Caco-2 (cell line): ENCODE data around the gene SEBOX. TPM values are rescaled to one million over a fixed set of nuclear protein-coding genes. Genes with fewer than 3 reads are reported as not detected.

Experiments
- BruUV-seq: library from RNA; stranded (reverse); fragments of 400-500 nt; replicated peaks from 2 replicates; lab custom pipeline; 2021; lab: Mats Ljungman, UMichigan
- CTCF ChIA-PET: fragments of 300-600 bp; sonication (Branson Sonifier 250); formaldehyde crosslinking; loops from one replicate; lab custom pipeline; 2022; ENCODE audit warnings: antibody characterized with exemption; lab: Charles Lee
- POLR2A ChIA-PET: fragments of 300-600 bp; sonication (Branson Sonifier 250); formaldehyde crosslinking; loops from one replicate; lab custom pipeline; 2022; ENCODE audit warnings: antibody characterized with exemption; lab: Charles Lee
- DNase-seq, 2 experiments: peaks; one replicate each; pipeline versions ENCODE4 v3.0.0 to v3.0.0-alpha.2; 2020 to 2022
- H3K27me3 ChIP-seq: replicated peaks from 2 replicates; pipeline ENCODE4 v1.6.0; 2011; ENCODE audit warnings: low read length; ENCODE audit not compliant: control insufficient read depth, insufficient read depth
- H3K36me3 ChIP-seq: 2 replicates; pipeline ENCODE4 v1.5.1; 2011; ENCODE audit warnings: low read length; ENCODE audit not compliant: control insufficient read depth, insufficient read depth
- H3K4me1 ChIP-seq: fragments of 250-450 bp; sonication (Bioruptor Pico); 2 replicates; pipeline ENCODE4 v1.5.1; 2020; ENCODE audit warnings: mild to moderate bottlenecking
- H3K4me3 ChIP-seq: 2 replicates; pipeline ENCODE4 v1.5.1; 2011; ENCODE audit warnings: low read depth, mild to moderate bottlenecking, control low read depth, low read length
- H3K9me3 ChIP-seq: fragments of 250-450 bp; sonication (Bioruptor Pico); 2 replicates; pipeline ENCODE4 v1.5.1; 2020; ENCODE audit warnings: mild to moderate bottlenecking, moderate library complexity
- H3K27ac Mint-ChIP-seq: one replicate; pipeline ENCODE4 v1.8.0; 2022; ENCODE audit warnings: mixed read lengths; ENCODE audit not compliant: unreplicated experiment
- H3K27me3 Mint-ChIP-seq: one replicate; pipeline ENCODE4 v1.8.0; 2022; ENCODE audit warnings: mixed read lengths; ENCODE audit not compliant: insufficient read depth, unreplicated experiment
- H3K36me3 Mint-ChIP-seq: one replicate; pipeline ENCODE4 v1.8.0; 2022; ENCODE audit warnings: mild to moderate bottlenecking, mixed read lengths; ENCODE audit not compliant: insufficient read depth, unreplicated experiment
- H3K4me1 Mint-ChIP-seq: one replicate; pipeline ENCODE4 v1.8.0; 2022; ENCODE audit warnings: low read depth, mixed read lengths; ENCODE audit not compliant: unreplicated experiment
- H3K4me3 Mint-ChIP-seq: one replicate; pipeline ENCODE4 v1.8.0; 2022; ENCODE audit warnings: mild to moderate bottlenecking, moderate library complexity, mixed read lengths; ENCODE audit not compliant: unreplicated experiment
- H3K9me3 Mint-ChIP-seq: one replicate; pipeline ENCODE4 v1.8.0; 2022; ENCODE audit warnings: mixed read lengths; ENCODE audit not compliant: unreplicated experiment
- intact Hi-C: fragments of 100-400 bp; cut with micrococcal nuclease; formaldehyde crosslinking; loops from one replicate; pipeline ENCODE4 v1.10.0; 2022; ENCODE audit not compliant: unreplicated experiment
- total RNA-seq: library from RNA; stranded (reverse); gene quantifications from 2 replicates; pipeline ENCODE4 v1.2.3, GENCODE V29; 2022
- TF ChIP-seq, protein P1 (sequence below), 2 experiments: fragments of 200-600 bp in 1 of 2; IDR thresholded peaks; 1 replicate in 1 of 2; 2 replicates in 1 of 2; pipeline versions ENCODE4 v1.5.1 to v1.8.0; 2011 to 2022; ENCODE audit warnings: antibody characterized with exemption in 1 of 2, control low read depth in 1 of 2, inconsistent platforms in 1 of 2, low read depth in 1 of 2, low read length in 1 of 2, mild to moderate bottlenecking in 1 of 2, moderate library complexity in 1 of 2; ENCODE audit not compliant: insufficient read depth in 1 of 2, severe bottlenecking in 1 of 2, unreplicated experiment in 1 of 2

The SEBOX gene
- total RNA-seq, 1 experiment from 2014 or later: not detected

DNA sequence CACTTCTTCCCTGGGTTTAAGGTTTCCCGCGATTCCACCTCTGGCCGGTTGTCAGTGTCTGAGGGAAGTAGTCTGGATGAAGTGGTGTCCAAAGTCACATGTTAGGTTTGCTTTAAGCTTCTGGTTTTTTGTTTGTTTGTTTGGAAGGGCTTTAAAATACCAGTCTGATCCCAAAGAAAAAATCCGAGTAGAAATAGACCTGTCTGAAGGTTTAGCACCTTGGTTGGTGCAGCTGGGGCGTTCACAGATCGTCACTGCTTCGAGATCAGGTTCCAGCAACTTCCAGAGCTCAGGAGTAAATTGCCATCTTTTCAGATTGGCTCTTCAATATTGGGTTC, 45.4 kb downstream of the SEBOX start:
- ChIA-PET POLR2A (interaction anchor here (0.6 to 4.6 kb wide), 5 partner anchors 11 to 149 kb away, joined by 3 to 75 read pairs (median 4); partner anchors contain the start of genes IFT20 and TNFAIP1), CTCF (interaction anchor here (0.6 to 3.5 kb wide), 9 partner anchors 10 to 278 kb away, joined by 3 to 34 read pairs (median 4); partner anchors contain the start of genes IFT20 and TNFAIP1)
- peak overlapping the region; percentile 67 for H3K4me3 ChIP-seq
- H3K27me3 Mint-ChIP-seq: no peaks in the 10 kb centered on the region
- H3K27ac Mint-ChIP-seq: peak overlapping the region; percentile 43
- TF ChIP-seq, protein P1, sequence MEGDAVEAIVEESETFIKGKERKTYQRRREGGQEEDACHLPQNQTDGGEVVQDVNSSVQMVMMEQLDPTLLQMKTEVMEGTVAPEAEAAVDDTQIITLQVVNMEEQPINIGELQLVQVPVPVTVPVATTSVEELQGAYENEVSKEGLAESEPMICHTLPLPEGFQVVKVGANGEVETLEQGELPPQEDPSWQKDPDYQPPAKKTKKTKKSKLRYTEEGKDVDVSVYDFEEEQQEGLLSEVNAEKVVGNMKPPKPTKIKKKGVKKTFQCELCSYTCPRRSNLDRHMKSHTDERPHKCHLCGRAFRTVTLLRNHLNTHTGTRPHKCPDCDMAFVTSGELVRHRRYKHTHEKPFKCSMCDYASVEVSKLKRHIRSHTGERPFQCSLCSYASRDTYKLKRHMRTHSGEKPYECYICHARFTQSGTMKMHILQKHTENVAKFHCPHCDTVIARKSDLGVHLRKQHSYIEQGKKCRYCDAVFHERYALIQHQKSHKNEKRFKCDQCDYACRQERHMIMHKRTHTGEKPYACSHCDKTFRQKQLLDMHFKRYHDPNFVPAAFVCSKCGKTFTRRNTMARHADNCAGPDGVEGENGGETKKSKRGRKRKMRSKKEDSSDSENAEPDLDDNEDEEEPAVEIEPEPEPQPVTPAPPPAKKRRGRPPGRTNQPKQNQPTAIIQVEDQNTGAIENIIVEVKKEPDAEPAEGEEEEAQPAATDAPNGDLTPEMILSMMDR (IDR thresholded peaks at IDR 0.05; ENCODE audit: insufficient read depth in 1 of 2, low read depth in 1 of 2, low read length in 1 of 2, severe bottlenecking in 1 of 2, unreplicated experiment in 1 of 2): no peak
- BruUV-seq: no TSS peak
- H3K36me3 Mint-ChIP-seq: peaks cover 29% of the 10 kb centered on the region
- H3K4me1 Mint-ChIP-seq: peaks cover 53% of the 10 kb centered on the region
- H3K4me3 Mint-ChIP-seq: peak overlapping the region; percentile 76
- no peaks in the 10 kb centered on the region for H3K27me3 ChIP-seq
- no peak for DNase-seq
- peaks cover 28% of the 10 kb centered on the region for H3K4me1 ChIP-seq
- peaks cover 1% of the 10 kb centered on the region; the same call in 1 of the 2 replicates for H3K36me3 ChIP-seq
- no peaks in the 10 kb centered on the region for H3K9me3 Mint-ChIP-seq
- no peaks in the 10 kb centered on the region for H3K9me3 ChIP-seq
- intact Hi-C loops: no loop called here

DNA sequence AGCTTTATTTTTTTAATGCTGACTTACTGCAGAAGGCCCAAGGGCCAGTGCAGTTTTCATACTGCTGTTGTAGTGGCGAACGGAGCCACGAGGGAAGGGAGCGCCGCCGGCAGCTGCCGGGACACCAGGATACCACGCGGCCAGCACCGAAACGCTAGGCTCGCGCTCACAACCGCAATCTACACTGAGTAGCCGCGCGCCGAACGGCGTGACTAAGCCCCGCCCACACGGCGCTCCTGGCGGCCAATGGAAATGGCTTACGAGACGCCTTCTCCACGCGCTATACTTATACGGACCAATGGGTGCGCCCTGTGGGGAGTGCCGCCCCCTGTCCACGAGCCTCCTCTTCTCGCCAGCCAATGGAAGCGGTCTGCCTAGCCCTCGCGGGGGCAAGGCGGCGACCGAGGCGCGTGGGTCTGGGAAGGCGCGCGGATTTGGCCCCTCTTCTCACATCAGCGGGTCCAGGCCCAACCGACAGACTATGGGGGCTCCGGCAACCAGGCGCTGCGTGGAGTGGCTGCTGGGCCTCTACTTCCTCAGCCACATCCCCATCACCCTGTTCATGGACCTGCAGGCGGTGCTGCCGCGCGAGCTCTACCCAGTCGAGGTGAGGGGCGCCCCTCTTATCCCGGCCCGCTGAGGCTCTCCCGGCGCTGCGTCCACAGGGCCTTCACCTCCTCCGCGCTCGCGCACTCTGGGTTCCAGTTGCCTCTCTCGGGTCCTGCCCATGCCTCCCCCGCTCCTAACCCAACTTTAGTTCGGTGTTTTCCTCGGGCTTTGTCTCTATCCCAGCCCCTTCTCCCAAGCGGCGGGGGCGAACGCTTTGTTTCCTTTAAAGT, 46.0 kb downstream of the SEBOX start, which contains the start of gene TMEM97:
Gene TMEM97 (plus strand): TSS at position 442 of the 839 bp plus-strand sequence. CDS start 40 bp downstream, at position 482.
- H3K36me3 Mint-ChIP-seq: peaks cover 26% of the 10 kb centered on the region
- Histone ChIP-seq H3K27me3 (no peaks in the 10 kb centered on the region), H3K4me3 (peak within 1 kb of the TSS; percentile 67), H3K9me3 (no peaks in the 10 kb centered on the region), H3K36me3 (peaks cover 1% of the 10 kb centered on the region; the same call in 1 of the 2 replicates), H3K4me1 (peaks cover 22% of the 10 kb centered on the region)
- POLR2A ChIA-PET: interaction anchor here (0.5 to 4.6 kb wide), 16 partner anchors 11 to 784 kb away, joined by 3 to 75 read pairs (median 4); partner anchors contain the start of genes IFT20, POLDIP2, TNFAIP1 and VTN
- peak within 1 kb of the TSS; percentile 76 for H3K4me3 Mint-ChIP-seq
- peak; percentile 100 for DNase-seq
- CTCF ChIA-PET: interaction anchor here (0.6 to 3.5 kb wide), 14 partner anchors 10 to 278 kb away, joined by 3 to 34 read pairs (median 4); partner anchors contain the start of genes IFT20, TNFAIP1 and VTN
- TF ChIP-seq, protein P1 (IDR thresholded peaks at IDR 0.05; ENCODE audit: insufficient read depth in 1 of 2, low read depth in 1 of 2, low read length in 1 of 2, severe bottlenecking in 1 of 2, unreplicated experiment in 1 of 2): peak; percentile 7 to 33
- H3K9me3 Mint-ChIP-seq: no peaks in the 10 kb centered on the region
- H3K27ac Mint-ChIP-seq: peak within 1 kb of the TSS; percentile 43
- intact Hi-C loops: no loop called here
- BruUV-seq: no TSS peak
- H3K4me1 Mint-ChIP-seq: peaks cover 49% of the 10 kb centered on the region
- H3K27me3 Mint-ChIP-seq: no peaks in the 10 kb centered on the region
